Measurements from ENCODE around the gene COTL1.

COTL1 gene

GRCh38 chr16:84579936-84580335, 37.9 kb downstream of the COTL1 start:
- Histone ChIP-seq H3K4me1 (ENCODE audit: control insufficient read depth in 1 of 2, insufficient read depth in 2 of 2, low read length in 2 of 2) (no peaks in the 10 kb centered on the region), H3K27ac (ENCODE audit: low read length) (no peak overlapping the region), H3K36me3 (ENCODE audit: control insufficient read depth in 1 of 2, insufficient read depth in 2 of 2, low read length in 2 of 2) (no peaks in the 10 kb centered on the region), H3K9me3 (ENCODE audit: control insufficient read depth in 1 of 2, low read length in 2 of 2) (no peaks in the 10 kb centered on the region), H3K27me3 (ENCODE audit: low read depth, low read length) (no peaks in the 10 kb centered on the region), H3K4me3 (ENCODE audit: low read depth in 1 of 2, low read length in 2 of 2) (no peak overlapping the region)

- Histone ChIP-seq H3K4me1 (ENCODE audit: control insufficient read depth in 1 of 2, insufficient read depth in 2 of 2, low read length in 2 of 2) (no peaks in the 10 kb centered on the region), H3K9me3 (ENCODE audit: control insufficient read depth in 1 of 2, low read length in 2 of 2) (no peaks in the 10 kb centered on the region), H3K36me3 (ENCODE audit: control insufficient read depth in 1 of 2, insufficient read depth in 2 of 2, low read length in 2 of 2) (peaks cover 0 to 4% of the 10 kb centered on the region in 2 donors), H3K4me3 (ENCODE audit: low read depth in 1 of 2, low read length in 2 of 2) (no peak overlapping the region), H3K27ac (ENCODE audit: low read length) (no peak overlapping the region), H3K27me3 (ENCODE audit: low read depth, low read length) (no peaks in the 10 kb centered on the region)
Measured at GRCh38 chr16:84578538-84579126, 39.2 kb downstream of the COTL1 start.

- no peak overlapping the region for H3K4me3 ChIP-seq (ENCODE audit: low read depth in 1 of 2, low read length in 2 of 2)
- H3K27me3 ChIP-seq (ENCODE audit: low read depth, low read length), result no peaks in the 10 kb centered on the region
- H3K36me3 ChIP-seq (ENCODE audit: control insufficient read depth in 1 of 2, insufficient read depth in 2 of 2, low read length in 2 of 2), result peaks cover 0 to 4% of the 10 kb centered on the region in 2 donors
- no peaks in the 10 kb centered on the region for H3K9me3 ChIP-seq (ENCODE audit: control insufficient read depth in 1 of 2, low read length in 2 of 2)
- no peaks in the 10 kb centered on the region for H3K4me1 ChIP-seq (ENCODE audit: control insufficient read depth in 1 of 2, insufficient read depth in 2 of 2, low read length in 2 of 2)
- H3K27ac ChIP-seq (ENCODE audit: low read length), result no peak overlapping the region
Measured at GRCh38 chr16:84577034-84577803, 40.7 kb downstream of the COTL1 start.

- H3K4me1 ChIP-seq (ENCODE audit: control insufficient read depth in 1 of 2, insufficient read depth in 2 of 2, low read length in 2 of 2), result no peaks in the 10 kb centered on the region
- no peaks in the 10 kb centered on the region for H3K27me3 ChIP-seq (ENCODE audit: low read depth, low read length)
- H3K9me3 ChIP-seq (ENCODE audit: control insufficient read depth in 1 of 2, low read length in 2 of 2), result peaks cover 0 to under 1% of the 10 kb centered on the region in 2 donors
- H3K4me3 ChIP-seq (ENCODE audit: low read depth in 1 of 2, low read length in 2 of 2), result no peak overlapping the region
- peaks cover 0 to 4% of the 10 kb centered on the region in 2 donors for H3K36me3 ChIP-seq (ENCODE audit: control insufficient read depth in 1 of 2, insufficient read depth in 2 of 2, low read length in 2 of 2)
- no peak overlapping the region for H3K27ac ChIP-seq (ENCODE audit: low read length)
Measured at GRCh38 chr16:84575914-84576313, 42.0 kb downstream of the COTL1 start.

- H3K27ac ChIP-seq (ENCODE audit: low read length), result no peak overlapping the region
- H3K9me3 ChIP-seq (ENCODE audit: control insufficient read depth in 1 of 2, low read length in 2 of 2), result peaks cover 0 to 5% of the 10 kb centered on the region in 2 donors
- peaks cover 0 to 4% of the 10 kb centered on the region in 2 donors for H3K36me3 ChIP-seq (ENCODE audit: control insufficient read depth in 1 of 2, insufficient read depth in 2 of 2, low read length in 2 of 2)
- no peak overlapping the region for H3K4me3 ChIP-seq (ENCODE audit: low read depth in 1 of 2, low read length in 2 of 2)
- H3K27me3 ChIP-seq (ENCODE audit: low read depth, low read length), result no peaks in the 10 kb centered on the region
- H3K4me1 ChIP-seq (ENCODE audit: control insufficient read depth in 1 of 2, insufficient read depth in 2 of 2, low read length in 2 of 2), result no peaks in the 10 kb centered on the region
Measured at GRCh38 chr16:84574191-84574590, 43.7 kb downstream of the COTL1 start.

- H3K4me3 ChIP-seq (ENCODE audit: low read depth in 1 of 2, low read length in 2 of 2), result no peak overlapping the region
- no peaks in the 10 kb centered on the region for H3K4me1 ChIP-seq (ENCODE audit: control insufficient read depth in 1 of 2, insufficient read depth in 2 of 2, low read length in 2 of 2)
- no peak overlapping the region for H3K27ac ChIP-seq (ENCODE audit: low read length)
- H3K27me3 ChIP-seq (ENCODE audit: low read depth, low read length), result no peaks in the 10 kb centered on the region
- H3K36me3 ChIP-seq (ENCODE audit: control insufficient read depth in 1 of 2, insufficient read depth in 2 of 2, low read length in 2 of 2), result peaks cover 0 to 4% of the 10 kb centered on the region in 2 donors
- H3K9me3 ChIP-seq (ENCODE audit: control insufficient read depth in 1 of 2, low read length in 2 of 2), result peaks cover 0 to 5% of the 10 kb centered on the region in 2 donors
Measured at GRCh38 chr16:84572096-84572495, 45.8 kb downstream of the COTL1 start.

- Histone ChIP-seq H3K27me3 (ENCODE audit: low read depth, low read length) (no peaks in the 10 kb centered on the region), H3K9me3 (ENCODE audit: control insufficient read depth in 1 of 2, low read length in 2 of 2) (peaks cover 0 to 5% of the 10 kb centered on the region in 2 donors), H3K4me1 (ENCODE audit: control insufficient read depth in 1 of 2, insufficient read depth in 2 of 2, low read length in 2 of 2) (no peaks in the 10 kb centered on the region), H3K4me3 (ENCODE audit: low read depth in 1 of 2, low read length in 2 of 2) (no peak overlapping the region), H3K27ac (ENCODE audit: low read length) (no peak overlapping the region), H3K36me3 (ENCODE audit: control insufficient read depth in 1 of 2, insufficient read depth in 2 of 2, low read length in 2 of 2) (peaks cover 0 to 6% of the 10 kb centered on the region in 2 donors)
Measured at GRCh38 chr16:84571506-84571905, 46.4 kb downstream of the COTL1 start.

GRCh38 chr16:84570739-84571403, 47.0 kb downstream of the COTL1 start:
- H3K36me3 ChIP-seq (ENCODE audit: control insufficient read depth in 1 of 2, insufficient read depth in 2 of 2, low read length in 2 of 2), result peaks cover 0 to 13% of the 10 kb centered on the region in 2 donors
- H3K27me3 ChIP-seq (ENCODE audit: low read depth, low read length), result no peaks in the 10 kb centered on the region
- H3K9me3 ChIP-seq (ENCODE audit: control insufficient read depth in 1 of 2, low read length in 2 of 2), result peaks cover 0 to 5% of the 10 kb centered on the region in 2 donors
- no peaks in the 10 kb centered on the region for H3K4me1 ChIP-seq (ENCODE audit: control insufficient read depth in 1 of 2, insufficient read depth in 2 of 2, low read length in 2 of 2)
- no peak overlapping the region for H3K27ac ChIP-seq (ENCODE audit: low read length)
- H3K4me3 ChIP-seq (ENCODE audit: low read depth in 1 of 2, low read length in 2 of 2), result no peak overlapping the region

- no peaks in the 10 kb centered on the region for H3K27me3 ChIP-seq (ENCODE audit: low read depth, low read length)
- no peak overlapping the region for H3K4me3 ChIP-seq (ENCODE audit: low read depth in 1 of 2, low read length in 2 of 2)
- no peaks in the 10 kb centered on the region for H3K4me1 ChIP-seq (ENCODE audit: control insufficient read depth in 1 of 2, insufficient read depth in 2 of 2, low read length in 2 of 2)
- H3K9me3 ChIP-seq (ENCODE audit: control insufficient read depth in 1 of 2, low read length in 2 of 2), result peaks cover 0 to 5% of the 10 kb centered on the region in 2 donors
- H3K36me3 ChIP-seq (ENCODE audit: control insufficient read depth in 1 of 2, insufficient read depth in 2 of 2, low read length in 2 of 2), result peaks cover 0 to 16% of the 10 kb centered on the region in 2 donors
- peak overlapping the region; percentile 72 for H3K27ac ChIP-seq (ENCODE audit: low read length)
Measured at GRCh38 chr16:84569382-84569987, 48.4 kb downstream of the COTL1 start.

GRCh38 chr16:84568066-84568465, 49.8 kb downstream of the COTL1 start:
- Histone ChIP-seq H3K9me3 (ENCODE audit: control insufficient read depth in 1 of 2, low read length in 2 of 2) (peaks cover 0 to 5% of the 10 kb centered on the region in 2 donors), H3K4me1 (ENCODE audit: control insufficient read depth in 1 of 2, insufficient read depth in 2 of 2, low read length in 2 of 2) (no peaks in the 10 kb centered on the region), H3K36me3 (ENCODE audit: control insufficient read depth in 1 of 2, insufficient read depth in 2 of 2, low read length in 2 of 2) (peaks cover 0 to 12% of the 10 kb centered on the region in 2 donors), H3K27ac (ENCODE audit: low read length) (no peak overlapping the region), H3K4me3 (ENCODE audit: low read depth in 1 of 2, low read length in 2 of 2) (no peak overlapping the region), H3K27me3 (ENCODE audit: low read depth, low read length) (no peaks in the 10 kb centered on the region)
